ENCODE results near the gene NOG.

Gene NOG

DNA sequence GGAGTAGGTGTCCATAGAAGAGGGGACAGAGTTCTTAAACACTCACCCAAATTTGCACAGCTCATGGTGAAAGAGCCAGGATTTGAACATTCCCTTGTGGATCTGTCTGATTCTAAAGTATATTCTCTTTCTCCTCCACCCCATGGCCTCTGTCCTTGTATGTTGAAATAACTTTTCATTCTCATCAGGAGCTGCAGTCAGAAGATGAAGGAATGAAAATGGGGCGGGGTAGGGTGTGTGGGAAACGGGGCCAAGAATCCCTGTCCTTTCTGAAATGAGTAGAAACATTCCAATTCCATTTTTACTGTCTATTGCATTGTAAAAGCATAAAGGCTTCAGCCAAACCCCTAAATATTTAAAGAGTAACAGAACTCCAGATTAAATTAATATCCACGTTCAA, 42.8 kb downstream of the NOG start:
- WGBS, 2 experiments (ENCODE audit: insufficient coverage in 2 of 2), result 100% methylated on average over 1 of the region's 3 CpGs; no CpG with 5 or more reads in 1 of the 2 experiments
- H3K36me3 ChIP-seq (ENCODE audit: control insufficient read depth, insufficient read depth, low read length), result no peaks in the 10 kb centered on the region
- H3K4me3 ChIP-seq (ENCODE audit: extremely low read depth, insufficient read depth, low read length, poor library complexity, severe bottlenecking), result no peak overlapping the region
- no peak overlapping the region for H3K27ac ChIP-seq (ENCODE audit: low read depth, low read length, severe bottlenecking)
- no peaks in the 10 kb centered on the region for H3K9me3 ChIP-seq (ENCODE audit: control insufficient read depth, low read length)
- H3K4me1 ChIP-seq (ENCODE audit: control insufficient read depth, insufficient read depth, low read length, poor library complexity, severe bottlenecking), result peaks cover 20% of the 10 kb centered on the region

DNA sequence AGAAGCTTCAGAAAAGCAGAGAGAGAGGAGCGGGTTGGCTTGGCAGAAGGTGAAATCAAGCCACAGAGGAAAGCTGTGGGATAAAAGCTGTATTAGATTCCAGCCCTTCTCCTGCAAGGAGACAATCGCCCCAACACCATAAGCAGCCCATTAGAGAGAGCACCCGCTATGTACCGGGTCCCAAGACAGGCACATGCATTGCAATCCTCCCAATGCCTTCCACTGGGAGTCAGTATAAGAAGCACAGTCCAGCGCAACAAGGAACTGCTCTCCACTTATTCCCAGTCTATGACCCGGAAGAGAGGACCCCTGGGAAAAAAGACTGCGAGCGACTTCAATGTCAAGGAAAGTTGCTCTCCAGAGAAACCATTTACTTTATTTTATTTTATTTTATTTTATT, 43.8 kb downstream of the NOG start:
- H3K4me1 ChIP-seq (ENCODE audit: control insufficient read depth, insufficient read depth, low read length, poor library complexity, severe bottlenecking), result peaks cover 15% of the 10 kb centered on the region
- no peak overlapping the region for H3K27ac ChIP-seq (ENCODE audit: low read depth, low read length, severe bottlenecking)
- H3K9me3 ChIP-seq (ENCODE audit: control insufficient read depth, low read length), result no peaks in the 10 kb centered on the region
- 77 to 79% methylated on average over 3 of the region's 8 CpGs for WGBS, 2 experiments (ENCODE audit: insufficient coverage in 2 of 2)
- no peaks in the 10 kb centered on the region for H3K36me3 ChIP-seq (ENCODE audit: control insufficient read depth, insufficient read depth, low read length)
- no peak overlapping the region for H3K4me3 ChIP-seq (ENCODE audit: extremely low read depth, insufficient read depth, low read length, poor library complexity, severe bottlenecking)

DNA sequence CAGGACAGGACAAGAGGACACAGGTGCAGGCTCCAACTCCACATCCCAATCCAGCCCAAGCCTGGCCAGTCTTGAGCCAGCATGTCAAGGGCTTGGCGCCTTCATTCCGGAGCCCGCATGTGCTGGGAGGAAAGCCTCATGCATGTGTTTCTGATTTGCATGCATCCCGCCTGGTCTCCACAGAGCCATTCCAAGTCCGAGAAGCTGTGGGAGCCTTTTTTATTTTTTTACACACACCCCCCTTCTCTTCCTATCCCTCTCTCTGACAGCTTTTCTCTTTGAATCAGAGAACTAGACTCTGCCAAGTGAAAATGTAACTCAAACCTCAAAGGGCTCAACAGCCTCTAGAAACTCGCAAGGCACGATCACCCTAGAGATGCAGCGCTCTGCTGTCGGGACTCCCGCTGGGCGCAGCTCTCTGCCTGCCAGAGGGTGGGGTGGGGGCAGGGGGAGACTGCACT, 45.1 kb downstream of the NOG start:
- Histone ChIP-seq H3K9me3 (ENCODE audit: control insufficient read depth, low read length) (no peaks in the 10 kb centered on the region), H3K36me3 (ENCODE audit: control insufficient read depth, insufficient read depth, low read length) (no peaks in the 10 kb centered on the region), H3K4me3 (ENCODE audit: extremely low read depth, insufficient read depth, low read length, poor library complexity, severe bottlenecking) (no peak overlapping the region), H3K27ac (ENCODE audit: low read depth, low read length, severe bottlenecking) (no peak overlapping the region), H3K4me1 (ENCODE audit: control insufficient read depth, insufficient read depth, low read length, poor library complexity, severe bottlenecking) (peaks cover 15% of the 10 kb centered on the region)
- WGBS, 2 experiments (ENCODE audit: insufficient coverage in 2 of 2), result 81 to 85% methylated on average over 8 to 9 of the region's 11 CpGs

DNA sequence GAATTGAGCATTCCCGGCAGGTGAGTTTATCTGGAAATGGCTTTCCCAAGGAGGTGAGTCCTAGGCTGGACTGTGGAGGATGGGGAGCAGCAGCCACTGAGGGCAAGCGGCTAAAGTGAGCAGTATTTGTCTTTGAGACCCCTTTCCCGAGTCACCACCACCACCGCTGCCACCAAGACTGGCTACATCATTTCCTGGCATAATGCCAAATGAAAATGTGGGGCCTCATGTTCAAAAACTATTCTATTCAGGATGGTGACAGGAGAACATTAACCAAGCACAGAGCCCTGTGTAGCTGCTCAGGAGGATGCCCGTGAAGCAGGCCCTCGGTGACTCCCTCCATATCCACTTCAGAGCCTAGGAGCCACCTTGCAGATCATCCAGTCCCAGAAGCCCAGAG, 46.0 kb downstream of the NOG start:
- Histone ChIP-seq H3K36me3 (ENCODE audit: control insufficient read depth, insufficient read depth, low read length) (no peaks in the 10 kb centered on the region), H3K27ac (ENCODE audit: low read depth, low read length, severe bottlenecking) (no peak overlapping the region), H3K4me1 (ENCODE audit: control insufficient read depth, insufficient read depth, low read length, poor library complexity, severe bottlenecking) (peaks cover 15% of the 10 kb centered on the region), H3K4me3 (ENCODE audit: extremely low read depth, insufficient read depth, low read length, poor library complexity, severe bottlenecking) (no peak overlapping the region), H3K9me3 (ENCODE audit: control insufficient read depth, low read length) (no peaks in the 10 kb centered on the region)
- WGBS, 2 experiments (ENCODE audit: insufficient coverage in 2 of 2), result 95 to 96% methylated on average over 4 of the region's 6 CpGs

DNA sequence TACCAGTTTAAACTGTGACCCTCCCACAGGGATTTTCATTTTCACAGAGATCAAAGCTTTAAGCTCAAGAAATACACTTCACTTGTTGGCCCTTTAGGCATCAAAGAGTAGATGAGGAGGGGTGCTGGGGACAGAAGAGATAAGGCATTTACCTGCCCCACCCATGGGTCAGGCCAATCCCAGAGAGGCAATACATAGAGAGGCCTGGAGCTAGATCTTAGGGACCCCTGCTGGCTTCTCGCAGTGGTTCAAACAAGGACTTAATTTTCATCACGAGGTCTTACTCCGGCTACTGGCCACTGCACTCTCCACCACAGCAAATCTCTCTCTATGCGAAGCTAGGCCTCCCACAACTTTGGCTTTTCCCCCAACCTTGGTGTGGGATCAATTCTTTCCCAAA, 46.6 kb downstream of the NOG start:
- H3K36me3 ChIP-seq (ENCODE audit: control insufficient read depth, insufficient read depth, low read length), result no peaks in the 10 kb centered on the region
- no peak overlapping the region for H3K27ac ChIP-seq (ENCODE audit: low read depth, low read length, severe bottlenecking)
- peaks cover 15% of the 10 kb centered on the region for H3K4me1 ChIP-seq (ENCODE audit: control insufficient read depth, insufficient read depth, low read length, poor library complexity, severe bottlenecking)
- no peaks in the 10 kb centered on the region for H3K9me3 ChIP-seq (ENCODE audit: control insufficient read depth, low read length)
- H3K4me3 ChIP-seq (ENCODE audit: extremely low read depth, insufficient read depth, low read length, poor library complexity, severe bottlenecking), result no peak overlapping the region
- WGBS, 2 experiments (ENCODE audit: insufficient coverage in 2 of 2), result 82 to 100% methylated on average over 1 to 2 of the region's 4 CpGs

DNA sequence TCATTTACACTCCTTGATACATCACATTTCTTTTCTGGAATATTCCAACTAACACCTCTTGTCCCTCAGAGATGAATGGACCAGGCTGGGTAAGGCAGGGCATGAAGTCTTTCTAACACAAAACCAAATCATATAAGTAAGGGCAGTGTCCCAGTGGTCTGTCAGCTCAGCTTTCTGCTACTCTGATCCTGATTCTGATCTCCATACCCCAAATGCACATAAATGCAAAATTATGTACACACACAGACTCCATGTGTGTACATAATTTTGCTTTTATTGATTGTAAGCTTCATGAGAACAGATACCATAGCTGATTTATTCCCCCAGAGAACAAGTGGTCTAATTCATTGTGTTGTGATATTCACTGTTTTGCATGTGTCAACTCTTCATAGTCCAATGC, 47.9 kb downstream of the NOG start:
- Histone ChIP-seq H3K4me3 (ENCODE audit: extremely low read depth, insufficient read depth, low read length, poor library complexity, severe bottlenecking) (no peak overlapping the region), H3K36me3 (ENCODE audit: control insufficient read depth, insufficient read depth, low read length) (no peaks in the 10 kb centered on the region), H3K4me1 (ENCODE audit: control insufficient read depth, insufficient read depth, low read length, poor library complexity, severe bottlenecking) (peaks cover 11% of the 10 kb centered on the region), H3K27ac (ENCODE audit: low read depth, low read length, severe bottlenecking) (no peak overlapping the region), H3K9me3 (ENCODE audit: control insufficient read depth, low read length) (no peaks in the 10 kb centered on the region)

DNA sequence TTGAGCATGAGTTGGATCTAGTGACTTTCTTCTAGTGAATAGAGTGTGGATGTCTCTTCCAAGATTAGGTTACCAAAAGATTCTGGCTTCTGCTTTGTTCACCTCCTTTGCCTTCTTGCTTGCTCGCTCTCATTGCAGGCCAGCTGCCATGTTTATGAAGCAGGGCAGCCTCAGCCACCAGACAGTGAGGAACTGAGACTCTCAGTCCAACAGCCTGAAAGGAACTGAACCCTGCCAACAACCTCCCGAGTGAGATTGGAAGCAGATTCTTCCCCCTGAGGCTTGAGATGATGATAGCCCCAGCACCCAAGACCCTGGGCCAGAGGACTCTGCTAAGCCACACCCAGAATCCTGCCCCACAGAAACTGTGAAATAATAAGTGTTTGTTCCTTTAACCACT, 48.4 kb downstream of the NOG start:
- Histone ChIP-seq H3K36me3 (ENCODE audit: control insufficient read depth, insufficient read depth, low read length) (no peaks in the 10 kb centered on the region), H3K9me3 (ENCODE audit: control insufficient read depth, low read length) (no peaks in the 10 kb centered on the region), H3K4me3 (ENCODE audit: extremely low read depth, insufficient read depth, low read length, poor library complexity, severe bottlenecking) (no peak overlapping the region), H3K4me1 (ENCODE audit: control insufficient read depth, insufficient read depth, low read length, poor library complexity, severe bottlenecking) (peaks cover 6% of the 10 kb centered on the region), H3K27ac (ENCODE audit: low read depth, low read length, severe bottlenecking) (no peak overlapping the region)
- 100% methylated on average over 2 of the region's 2 CpGs; no CpG with 5 or more reads in 1 of the 2 experiments for WGBS, 2 experiments (ENCODE audit: insufficient coverage in 2 of 2)

DNA sequence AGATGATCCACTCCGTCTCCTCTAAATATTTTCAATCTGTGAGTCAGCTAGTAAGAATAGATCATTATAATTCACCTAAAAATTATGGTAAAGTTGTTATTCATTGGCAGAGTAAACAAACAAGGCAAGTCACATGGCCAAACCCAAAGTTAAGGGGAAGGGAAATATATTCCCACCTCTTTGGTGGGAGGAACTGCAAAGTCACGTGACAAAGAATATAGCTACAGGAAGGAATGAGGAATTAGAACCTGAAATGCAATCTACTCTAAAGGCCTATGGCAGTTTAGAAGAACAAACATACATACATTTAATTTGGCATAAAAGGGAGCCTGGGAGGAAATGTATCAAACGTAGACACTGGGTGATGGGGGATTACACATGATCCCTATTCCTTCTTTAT, 48.9 kb downstream of the NOG start:
- no peak overlapping the region for H3K4me3 ChIP-seq (ENCODE audit: extremely low read depth, insufficient read depth, low read length, poor library complexity, severe bottlenecking)
- WGBS, 2 experiments (ENCODE audit: insufficient coverage in 2 of 2), result no CpG with 5 or more reads among the region's 3 CpGs
- no peak overlapping the region for H3K27ac ChIP-seq (ENCODE audit: low read depth, low read length, severe bottlenecking)
- no peaks in the 10 kb centered on the region for H3K9me3 ChIP-seq (ENCODE audit: control insufficient read depth, low read length)
- no peaks in the 10 kb centered on the region for H3K36me3 ChIP-seq (ENCODE audit: control insufficient read depth, insufficient read depth, low read length)
- peaks cover 3% of the 10 kb centered on the region for H3K4me1 ChIP-seq (ENCODE audit: control insufficient read depth, insufficient read depth, low read length, poor library complexity, severe bottlenecking)
